K562 (cell line): ENCODE data around the gene KLHL29. TPM values are rescaled to one million over a fixed set of nuclear protein-coding genes. Genes with fewer than 3 reads are reported as not detected.

ENCODE experiments used
- ATAC-seq: fragments of 200-7000 bp; cut with Tn5 transposase; 3 replicates; pipeline ENCODE4 v1.9.1; 2020; ENCODE audit warnings: moderate library complexity
- BruUV-seq: library from RNA; stranded (reverse); fragments of 400-500 nt; replicated peaks from 2 replicates; lab custom pipeline; 2021; lab: Mats Ljungman, UMichigan
- CTCF ChIA-PET: fragments of 300-600 bp; formaldehyde crosslinking; extraction: SDS; loops from one replicate; lab custom pipeline; 2021; ENCODE audit warnings: low intra/inter-chr PET ratio; lab: Yijun Ruan, JAX
- POLR2A ChIA-PET: fragments of 300-600, 350-650 bp; sonication (Branson Sonifier 250); formaldehyde crosslinking; extraction: SDS; loops from one replicate; lab custom pipeline; 2021; ENCODE audit warnings: antibody characterized with exemption, inconsistent platforms; lab: Yijun Ruan, JAX
- DNase-seq, 4 experiments: peaks; one replicate each; pipeline versions ENCODE4 v3.0.0 to v3.0.0-alpha.2; 2011 to 2018; ENCODE audit warnings: low spot score in 3 of 4, mixed read lengths in 3 of 4; ENCODE audit errors: extremely low read depth in 1 of 4
- FAIRE-seq: peaks from 2 replicates; lab custom pipeline; 2011; peaks lifted over from hg19 to GRCh38; lab: Jason Lieb, UNC
- H2AFZ ChIP-seq: 2 replicates; pipeline ENCODE4 v1.6.0; 2011; ENCODE audit warnings: low read depth, low read length, control low read depth, inconsistent platforms
- H3K27ac ChIP-seq: fragments of 200-600 bp; 3 replicates; pipeline ENCODE4 v1.8.0; 2011; ENCODE audit warnings: low read depth, mild to moderate bottlenecking, control low read depth, inconsistent platforms, low read length, moderate library complexity, mixed read lengths; ENCODE audit errors: extremely low read depth
- H3K27me3 ChIP-seq, 2 experiments: fragments of 300-600 bp in 1 of 2; 2 replicates in 1 of 2; 3 replicates in 1 of 2; pipeline versions ENCODE4 v1.6.0 to v1.8.0; 2011; ENCODE audit warnings: inconsistent platforms in 2 of 2, low read length in 2 of 2, mild to moderate bottlenecking in 1 of 2, mixed read lengths in 1 of 2, moderate library complexity in 1 of 2; ENCODE audit not compliant: control insufficient read depth in 2 of 2, insufficient read depth in 2 of 2
- H3K36me3 ChIP-seq: fragments of 300-600 bp; 3 replicates; pipeline ENCODE4 v1.8.0; 2011; ENCODE audit warnings: mild to moderate bottlenecking, low read length, inconsistent platforms; ENCODE audit not compliant: control insufficient read depth, insufficient read depth
- H3K4me1 ChIP-seq, 2 experiments: fragments of 200-600 bp in 1 of 2; replicated peaks in 1 of 2; 2 replicates in 1 of 2; 3 replicates in 1 of 2; pipeline versions ENCODE4 v1.5.1 to v1.8.0; 2011; ENCODE audit warnings: inconsistent platforms in 2 of 2, low read length in 2 of 2, mild to moderate bottlenecking in 1 of 2, mixed read lengths in 1 of 2, moderate library complexity in 1 of 2; ENCODE audit not compliant: control insufficient read depth in 2 of 2, insufficient read depth in 2 of 2
- H3K4me2 ChIP-seq: 2 replicates; pipeline ENCODE4 v1.6.1; 2011; ENCODE audit warnings: low read length, control low read depth, inconsistent platforms, mixed read lengths; ENCODE audit not compliant: insufficient read depth
- H3K4me3 ChIP-seq: fragments of 200-600 bp; sonication (generic), shearing (Covaris generic); 2 replicates; pipeline ENCODE4 v1.5.1; 2016; ENCODE audit warnings: control low read depth, inconsistent platforms
- H3K79me2 ChIP-seq: fragments of 200-600 bp; 3 replicates; pipeline ENCODE4 v1.8.0; 2011; ENCODE audit warnings: low read length, inconsistent platforms; ENCODE audit not compliant: control insufficient read depth, insufficient read depth
- H3K9ac ChIP-seq, 2 experiments: 2 replicates each; pipeline versions ENCODE4 v1.6.0 to v1.6.1; 2011; ENCODE audit warnings: low read depth in 2 of 2, low read length in 2 of 2, control low read depth in 1 of 2, inconsistent platforms in 1 of 2, mild to moderate bottlenecking in 1 of 2, mixed read lengths in 1 of 2; ENCODE audit not compliant: insufficient read depth in 1 of 2
- H3K9me1 ChIP-seq: one replicate; pipeline ENCODE4 v1.6.0; 2011; ENCODE audit warnings: inconsistent platforms, mild to moderate bottlenecking, low read length, moderate library complexity; ENCODE audit not compliant: control insufficient read depth, insufficient read depth
- H3K9me3 ChIP-seq: replicated peaks from 2 replicates; pipeline ENCODE4 v1.5.1; 2011; ENCODE audit warnings: low read depth, low read length, inconsistent platforms; ENCODE audit not compliant: control insufficient read depth, insufficient read depth
- H4K20me1 ChIP-seq: replicated peaks from 2 replicates; pipeline ENCODE4 v1.6.1; 2011; ENCODE audit warnings: low read length, inconsistent platforms, mixed read lengths; ENCODE audit not compliant: control insufficient read depth, insufficient read depth
- ESRRB ChIP-seq: fragments of 250-450 bp; sonication (Bioruptor Pico); IDR thresholded peaks from 2 replicates; pipeline ENCODE4 v1.5.0; 2020; ENCODE audit warnings: mild to moderate bottlenecking, moderate library complexity, borderline replicate concordance
- HNRNPK ChIP-seq: fragments of 200-400 bp; formaldehyde crosslinking; IDR thresholded peaks from one replicate; pipeline ENCODE4 v1.6.1; 2018; ENCODE audit warnings: mild to moderate bottlenecking, low read depth, low read length; ENCODE audit not compliant: poor library complexity, severe bottlenecking
- HNRNPUL1 ChIP-seq: fragments of 200-400 bp; formaldehyde crosslinking; IDR thresholded peaks from 2 replicates; pipeline ENCODE4 v1.6.1; 2017; ENCODE audit warnings: low read length
- JUNB ChIP-seq: fragments of 450-650 bp; formaldehyde crosslinking; conservative IDR thresholded peaks from 2 replicates; pipeline ENCODE4 v1.4.0; 2020; ENCODE audit warnings: mild to moderate bottlenecking
- KDM4B ChIP-seq, 2 experiments: fragments of 450-650 bp in 1 of 2; sonication (generic) in 1 of 2; IDR thresholded peaks; 2 replicates each; pipeline ENCODE4 v1.6.1; 2016 to 2017; ENCODE audit warnings: borderline replicate concordance in 2 of 2, antibody characterized with exemption in 1 of 2, low read depth in 1 of 2, mild to moderate bottlenecking in 1 of 2
- MCM5 ChIP-seq: fragments of 450-650 bp; IDR thresholded peaks from 2 replicates; pipeline ENCODE4 v1.6.1; 2016; ENCODE audit warnings: low read depth
- POLR2H ChIP-seq: IDR thresholded peaks from 2 replicates; pipeline ENCODE4 v1.6.1; 2016; ENCODE audit warnings: missing genetic modification characterization, low read depth, mild to moderate bottlenecking, control low read depth, missing compliant biosample characterization, moderate library complexity
- POU5F1 ChIP-seq: fragments of 150-350 bp; IDR thresholded peaks from 2 replicates; pipeline ENCODE4 v1.6.1; 2014; ENCODE audit warnings: borderline replicate concordance, low read length, low read depth, mild to moderate bottlenecking; ENCODE audit not compliant: partially characterized antibody
- RBBP5 ChIP-seq: fragments of 200-600 bp; sonication (generic); IDR thresholded peaks from 2 replicates; pipeline ENCODE4 v1.6.1; 2012; ENCODE audit warnings: borderline replicate concordance, mild to moderate bottlenecking, low read length, control low read depth, inconsistent platforms; ENCODE audit not compliant: insufficient read depth, poor library complexity, severe bottlenecking
- SRSF1 ChIP-seq: fragments of 200-400 bp; formaldehyde crosslinking; IDR thresholded peaks from 2 replicates; pipeline ENCODE4 v1.6.1; 2017; ENCODE audit warnings: mild to moderate bottlenecking, low read depth, low read length, moderate library complexity
- SRSF7 ChIP-seq: fragments of 200-400 bp; formaldehyde crosslinking; optimal IDR thresholded peaks from 2 replicates; pipeline ENCODE3; 2017; ENCODE audit warnings: mild to moderate bottlenecking, low read depth, low read length
- STAT5A ChIP-seq: IDR thresholded peaks from 2 replicates; pipeline ENCODE4 v1.6.1; 2012; ENCODE audit warnings: low read length, inconsistent platforms, borderline replicate concordance
- ZC3H4 ChIP-seq: sonication (generic); formaldehyde crosslinking; IDR thresholded peaks from 2 replicates; pipeline ENCODE4 v1.9.0; 2021; ENCODE audit warnings: missing genetic modification reagents, borderline replicate concordance
- ZNF408 ChIP-seq: fragments of 250-450 bp; sonication (Bioruptor Pico); IDR thresholded peaks from 2 replicates; pipeline ENCODE4 v1.4.0; 2020; ENCODE audit warnings: low read depth, mild to moderate bottlenecking, moderate library complexity
- WGBS: fragments of 100-300 bp; shearing (Covaris generic); methylation state at CpG from one replicate; pipeline ENCODE4 v1.1.6; 2016; ENCODE audit warnings: low coverage, mixed read lengths; ENCODE audit not compliant: insufficient coverage; ENCODE audit errors: missing lambda C conversion rate; 5-methylcytosine and 5-hydroxymethylcytosine counted together
- in situ Hi-C: fragments of 300-500 bp; cut with MboI; formaldehyde crosslinking; loops from 4 replicates; pipeline ENCODE4 v1.15.0; 2018; ENCODE audit warnings: inconsistent platforms, mixed read lengths
- intact Hi-C: fragments of 100-400 bp; cut with micrococcal nuclease; formaldehyde crosslinking; loops from 2 replicates; pipeline ENCODE4 v1.14.2; 2022
- polyA plus RNA-seq, 8 experiments: library from polyadenylated mRNA; depleted of rRNA in 4 of 8; stranded (reverse) in 5 of 8; unstranded in 3 of 8; fragments of >200 nt; fragmentation: Nextera tagmentation in 2 of 8; fragmentation: Illumina TruSeq in 1 of 8; extraction: Ambion mirVana in 2 of 8; extraction: Trizol in 1 of 8; gene quantifications; 2 replicates each; pipeline versions ENCODE4 v1.2.1 to v1.2.3, GENCODE V29; 2011 to 2014; ENCODE audit warnings: inconsistent platforms in 1 of 8, missing spikeins in 1 of 8
- total RNA-seq, 7 experiments: library from RNA; depleted of rRNA in 6 of 7; stranded (reverse); fragments of >200 nt in 6 of 7; fragmentation: Illumina TruSeq in 2 of 7; extraction: Trizol in 2 of 7; gene quantifications; 2 replicates each; pipeline versions ENCODE4 v1.2.1 to v1.2.3, GENCODE V29; 2011 to 2021; ENCODE audit warnings: low replicate concordance in 1 of 7
- TF ChIP-seq, protein P1 (sequence below), 3 experiments: IDR thresholded peaks in 2 of 3; conservative IDR thresholded peaks in 1 of 3; 2 replicates each; pipeline ENCODE4 v1.5.1; 2011 to 2012; ENCODE audit warnings: low read length in 3 of 3, mild to moderate bottlenecking in 3 of 3, control low read depth in 2 of 3, improper control_type of control experiment in 1 of 3, inconsistent platforms in 1 of 3, low read depth in 1 of 3, mixed read lengths in 1 of 3, moderate library complexity in 1 of 3; ENCODE audit not compliant: insufficient read depth in 2 of 3
- TF ChIP-seq, protein P2 (sequence below): fragments of 450-650 bp; IDR thresholded peaks from 2 replicates; pipeline ENCODE4 v1.6.1; 2016

Gene KLHL29
- total and polyA plus RNA-seq, 9 of the 15 experiments (the other 6 are each of a cell fraction or from before 2014, with no cell fraction given) = 0.03 to 0.31 (median 0.08) TPM; not detected in 1

DNA sequence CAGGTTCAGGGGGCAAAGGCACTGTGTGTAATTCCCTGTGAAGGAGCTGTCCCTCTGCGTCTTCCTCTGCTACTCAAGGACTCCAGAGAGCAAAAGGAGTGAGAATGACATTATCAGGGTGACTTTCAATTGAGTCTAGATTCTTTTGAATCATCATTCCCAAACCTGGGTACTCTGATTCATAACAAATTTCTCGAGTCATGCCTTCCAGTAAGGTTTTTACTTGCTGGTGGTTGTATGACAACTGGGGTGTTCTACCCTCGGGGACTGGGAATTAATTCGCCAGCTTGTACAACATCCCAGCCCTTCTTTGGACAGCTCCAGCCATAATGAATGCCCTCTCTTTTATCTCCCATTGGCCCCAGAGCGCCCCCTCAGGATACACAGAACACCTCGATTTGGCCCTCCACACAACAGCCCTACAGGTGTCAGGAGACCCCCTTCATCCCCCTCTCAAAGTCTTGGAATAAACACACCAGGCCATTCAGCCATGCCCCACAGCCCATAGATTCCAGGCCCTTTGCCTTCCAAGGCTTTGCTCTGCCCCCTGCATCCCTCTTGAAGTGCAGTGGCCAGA, 254.5 kb downstream of the KLHL29 start:
- Histone ChIP-seq H4K20me1 (no peaks in the 10 kb centered on the region), H3K9ac (no peak overlapping the region), H2AFZ (no peak overlapping the region), H3K9me1 (peaks cover 5% of the 10 kb centered on the region), H3K4me1 (peaks cover 0 to 10% of the 10 kb centered on the region in 2 experiments; a peak in 2 of 5 replicates), H3K27ac (no peak overlapping the region), H3K79me2 (no peaks in the 10 kb centered on the region), H3K9me3 (no peaks in the 10 kb centered on the region), H3K27me3 (peaks cover 8 to 64% of the 10 kb centered on the region in 2 experiments; a peak in 3 of 5 replicates), H3K4me3 (no peak overlapping the region), H3K4me2 (no peak overlapping the region), H3K36me3 (no peaks in the 10 kb centered on the region)
- DNase-seq (no peak), FAIRE-seq (no peak), ATAC-seq (peak; percentile 45; the same call in 2 of the 3 replicates)
- intact Hi-C loops (loop anchor here (10.0 kb wide), 1 partner anchor 125 kb away; no protein-coding TSS in a partner anchor), in situ Hi-C loops (no loop called here)
- WGBS = 1% methylated on average over 6 of the region's 6 CpGs
- ChIA-PET CTCF (no interaction called here), POLR2A (interaction anchor here (1.2 kb wide), 1 partner anchor 10 kb away, joined by 4 read pairs; no protein-coding TSS in a partner anchor)
- BruUV-seq = no TSS peak
- TF ChIP-seq ZC3H4 (CRISPR knock-in tag) (no peak), SRSF7 (no peak), HNRNPUL1 (no peak), MCM5 (no peak), JUNB (CRISPR knock-in tag) (no peak), POLR2H (tag) (no peak), POU5F1 (no peak), SRSF1 (no peak), HNRNPK (no peak), RBBP5 (no peak), KDM4B (IDR thresholded peaks at IDR 0.05; ENCODE audit: borderline replicate concordance in 2 of 2, low read depth in 1 of 2) (no peak), ZNF408 (no peak), STAT5A (no peak), ESRRB (no peak)
- TF ChIP-seq, protein P1, sequence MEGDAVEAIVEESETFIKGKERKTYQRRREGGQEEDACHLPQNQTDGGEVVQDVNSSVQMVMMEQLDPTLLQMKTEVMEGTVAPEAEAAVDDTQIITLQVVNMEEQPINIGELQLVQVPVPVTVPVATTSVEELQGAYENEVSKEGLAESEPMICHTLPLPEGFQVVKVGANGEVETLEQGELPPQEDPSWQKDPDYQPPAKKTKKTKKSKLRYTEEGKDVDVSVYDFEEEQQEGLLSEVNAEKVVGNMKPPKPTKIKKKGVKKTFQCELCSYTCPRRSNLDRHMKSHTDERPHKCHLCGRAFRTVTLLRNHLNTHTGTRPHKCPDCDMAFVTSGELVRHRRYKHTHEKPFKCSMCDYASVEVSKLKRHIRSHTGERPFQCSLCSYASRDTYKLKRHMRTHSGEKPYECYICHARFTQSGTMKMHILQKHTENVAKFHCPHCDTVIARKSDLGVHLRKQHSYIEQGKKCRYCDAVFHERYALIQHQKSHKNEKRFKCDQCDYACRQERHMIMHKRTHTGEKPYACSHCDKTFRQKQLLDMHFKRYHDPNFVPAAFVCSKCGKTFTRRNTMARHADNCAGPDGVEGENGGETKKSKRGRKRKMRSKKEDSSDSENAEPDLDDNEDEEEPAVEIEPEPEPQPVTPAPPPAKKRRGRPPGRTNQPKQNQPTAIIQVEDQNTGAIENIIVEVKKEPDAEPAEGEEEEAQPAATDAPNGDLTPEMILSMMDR (IDR thresholded peaks at IDR 0.05 in 2 of 3, conservative IDR thresholded peaks at IDR 0.05 in 1 of 3; ENCODE audit: insufficient read depth in 2 of 3, low read depth in 1 of 3, low read length in 3 of 3) = peak; percentile 13 to 39 (median 31); a peak in 5 of 6 replicates
- TF ChIP-seq, protein P2, sequence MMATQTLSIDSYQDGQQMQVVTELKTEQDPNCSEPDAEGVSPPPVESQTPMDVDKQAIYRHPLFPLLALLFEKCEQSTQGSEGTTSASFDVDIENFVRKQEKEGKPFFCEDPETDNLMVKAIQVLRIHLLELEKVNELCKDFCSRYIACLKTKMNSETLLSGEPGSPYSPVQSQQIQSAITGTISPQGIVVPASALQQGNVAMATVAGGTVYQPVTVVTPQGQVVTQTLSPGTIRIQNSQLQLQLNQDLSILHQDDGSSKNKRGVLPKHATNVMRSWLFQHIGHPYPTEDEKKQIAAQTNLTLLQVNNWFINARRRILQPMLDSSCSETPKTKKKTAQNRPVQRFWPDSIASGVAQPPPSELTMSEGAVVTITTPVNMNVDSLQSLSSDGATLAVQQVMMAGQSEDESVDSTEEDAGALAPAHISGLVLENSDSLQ = no peak
